Left ventricle myocardium superior (tissue), 1 donor: ENCODE measurements around the gene PRSS57. TPM values are rescaled to one million over a fixed set of nuclear protein-coding genes. Genes with fewer than 3 reads are reported as not detected.
A peak's percentile ranks its signal among the peaks of the same experiment; 100 is the strongest.

ENCODE experiments used
- ATAC-seq: fragments of 200-7000 bp; cut with Tn5 transposase; one replicate; pipeline ENCODE4 v1.9.1; 2020; ENCODE audit warnings: mild to moderate bottlenecking, moderate library complexity
- DNase-seq: peaks from one replicate; pipeline ENCODE4 v3.0.0-alpha.2; 2020
- intact Hi-C: fragments of 100-400 bp; cut with micrococcal nuclease; formaldehyde crosslinking; loops from one replicate; pipeline ENCODE4 v1.11.0; 2022
- total RNA-seq: library from RNA; stranded (reverse); fragmentation: NEBNext Ultra II Directional; extraction: Animal tissue kit (Norgen Biotek cat#: 25700); gene quantifications from one replicate; pipeline ENCODE4 v1.2.1, GENCODE V29; 2021
- donor health status: DM: no; HTN: yes; CAD: no; lungs with severe emphysema.

Gene PRSS57
- total RNA-seq, 1 donor from 2014 or later: not detected

DNA sequence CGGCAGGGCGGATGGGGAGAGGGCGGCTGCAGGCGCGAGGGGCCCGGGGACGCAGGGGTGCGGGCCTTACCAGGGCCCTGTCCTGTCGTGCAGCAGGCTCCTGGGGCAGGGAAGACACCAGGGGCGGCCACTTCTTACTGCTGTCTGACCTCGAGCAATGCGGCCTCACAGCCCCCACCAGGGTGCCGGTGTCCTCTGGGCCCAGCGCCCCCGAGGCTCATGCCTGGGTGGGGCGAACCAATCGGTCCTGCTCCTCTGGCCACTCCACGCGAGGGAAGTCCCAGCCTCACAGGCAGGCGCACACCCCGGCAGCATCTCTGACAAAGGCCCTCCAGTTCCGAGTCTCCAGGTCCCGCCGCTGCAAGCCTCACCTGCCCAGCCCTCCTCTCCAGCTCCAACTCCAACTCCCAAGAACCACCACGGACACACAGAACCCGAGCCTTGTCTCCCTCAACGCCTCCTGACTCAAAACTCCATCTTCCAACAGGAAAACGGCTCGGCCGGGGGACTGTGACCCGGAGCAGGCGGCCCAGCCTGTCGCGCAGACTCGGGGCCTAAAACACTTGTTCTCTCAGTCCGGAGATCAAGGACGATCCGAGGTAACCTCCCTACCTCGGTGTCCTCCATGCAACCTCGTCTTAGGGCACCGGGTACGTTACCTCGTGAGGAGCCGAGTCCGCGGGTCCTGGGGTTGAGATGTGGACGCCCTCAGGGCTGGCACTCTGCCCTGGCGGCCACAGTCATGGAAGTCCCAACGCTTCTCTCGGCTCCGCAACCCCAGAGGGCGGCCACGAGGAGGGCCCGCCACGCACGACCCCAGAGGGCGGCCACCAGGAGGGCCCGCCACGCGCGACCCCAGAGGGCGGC, 49.1 kb downstream of the PRSS57 start:
- DNase-seq (no peak), ATAC-seq (no peak)
- intact Hi-C loops: no loop called here

DNA sequence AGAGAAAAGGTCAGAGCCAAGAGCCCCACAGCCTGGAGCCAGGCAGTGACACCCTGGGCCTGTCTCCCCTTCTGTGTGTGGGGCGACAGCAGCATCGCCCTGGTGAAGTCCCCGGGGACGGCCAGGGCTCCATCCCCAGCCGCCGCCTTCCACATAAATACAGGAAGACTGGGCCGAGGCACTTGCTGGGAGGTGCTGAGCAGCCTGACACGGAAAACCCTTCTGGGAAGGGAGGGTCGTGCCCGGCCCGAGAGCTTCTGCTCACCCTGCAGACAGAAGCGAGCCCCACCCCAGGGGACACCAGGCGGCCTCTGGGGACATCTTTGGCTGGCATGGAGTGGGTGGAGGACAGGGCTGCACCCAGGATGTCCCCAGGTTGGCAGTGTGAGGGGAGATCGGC, 50.5 kb downstream of the PRSS57 start:
- DNase-seq (no peak), ATAC-seq (no peak)
- intact Hi-C loops: no loop called here

DNA sequence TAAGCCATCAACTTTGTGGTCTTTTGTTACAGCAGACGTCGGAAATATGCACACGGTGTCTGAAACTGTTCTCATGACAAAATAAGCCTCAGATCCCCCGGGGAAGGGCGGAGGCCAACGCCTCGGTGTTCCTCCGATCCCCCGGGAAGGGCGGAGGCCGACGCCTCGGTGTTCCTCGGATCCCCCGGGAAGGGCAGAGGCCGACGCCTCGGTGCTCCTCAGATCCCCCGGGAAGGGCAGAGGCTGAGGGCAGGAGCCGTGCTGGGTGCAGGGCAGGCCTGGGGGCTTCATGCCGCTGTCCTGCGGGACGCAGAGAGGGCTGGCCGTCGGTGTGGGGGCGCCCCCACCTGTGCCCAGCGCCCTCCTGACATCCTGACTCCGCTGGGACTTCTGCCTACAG, 50.9 kb downstream of the PRSS57 start:
- ATAC-seq (no peak), DNase-seq (no peak)
- intact Hi-C loops: no loop called here

DNA sequence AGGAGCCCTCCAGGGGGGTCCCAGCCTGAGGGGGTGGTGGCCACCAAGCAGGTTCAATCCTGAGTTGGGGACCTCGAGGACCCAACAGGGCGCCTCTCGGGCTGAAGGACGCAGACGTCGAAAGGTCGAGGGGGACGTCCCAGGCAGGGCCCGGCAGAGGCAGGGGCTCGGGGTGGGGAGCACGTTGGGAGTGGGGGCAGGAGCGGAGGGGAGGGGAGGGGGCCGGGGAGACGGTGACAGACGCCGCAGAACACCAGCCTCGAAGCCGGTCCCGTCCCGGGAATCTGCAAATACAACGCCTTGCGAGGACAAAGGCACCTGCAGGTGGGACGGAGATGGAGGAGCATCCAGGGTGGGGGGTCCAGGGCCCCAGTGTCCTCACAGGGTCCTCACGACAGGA, 51.5 kb downstream of the PRSS57 start:
- DNase-seq: no peak
- ATAC-seq: no peak
- intact Hi-C loops: no loop called here

DNA sequence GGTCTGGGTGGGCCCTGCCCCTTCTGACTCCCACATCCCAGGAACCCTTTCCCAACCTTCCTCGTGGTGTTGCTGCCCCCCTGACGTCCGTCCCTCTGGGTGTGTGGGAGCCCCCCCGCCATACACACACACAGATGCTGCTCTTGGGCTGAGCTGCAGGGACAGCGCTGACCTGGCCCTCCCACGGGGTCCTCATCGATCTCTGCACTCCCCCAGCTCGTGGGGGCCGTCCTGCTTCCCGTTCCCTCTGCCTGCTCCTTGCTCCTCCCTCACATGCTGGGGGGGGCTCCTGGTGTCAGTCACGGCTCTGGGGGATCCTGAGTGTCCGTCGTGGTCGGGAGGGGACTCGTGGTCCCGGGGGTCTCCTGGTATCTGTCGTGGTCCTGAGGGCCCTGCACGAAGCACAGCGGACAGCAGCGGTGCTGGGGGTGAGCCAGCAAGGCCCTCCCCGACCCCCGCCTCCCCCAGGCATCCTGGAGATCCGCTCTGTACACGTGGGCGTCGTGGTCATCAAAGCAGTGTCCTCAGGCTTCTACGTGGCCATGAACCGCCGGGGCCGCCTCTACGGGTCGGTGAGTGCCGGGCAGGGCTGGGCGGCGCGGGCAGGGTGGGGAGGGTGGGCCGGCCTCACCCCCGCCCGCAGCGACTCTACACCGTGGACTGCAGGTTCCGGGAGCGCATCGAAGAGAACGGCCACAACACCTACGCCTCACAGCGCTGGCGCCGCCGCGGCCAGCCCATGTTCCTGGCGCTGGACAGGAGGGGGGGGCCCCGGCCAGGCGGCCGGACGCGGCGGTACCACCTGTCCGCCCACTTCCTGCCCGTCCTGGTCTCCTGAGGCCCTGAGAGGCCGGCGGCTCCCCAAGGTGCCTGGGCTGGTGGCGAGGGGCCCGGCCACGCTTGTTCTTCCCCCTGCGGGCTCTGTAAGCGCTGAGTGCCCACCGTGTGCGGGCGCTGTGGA, 52.2 kb downstream of the PRSS57 start:
- DNase-seq (no peak), ATAC-seq (no peak)
- intact Hi-C loops: no loop called here

DNA sequence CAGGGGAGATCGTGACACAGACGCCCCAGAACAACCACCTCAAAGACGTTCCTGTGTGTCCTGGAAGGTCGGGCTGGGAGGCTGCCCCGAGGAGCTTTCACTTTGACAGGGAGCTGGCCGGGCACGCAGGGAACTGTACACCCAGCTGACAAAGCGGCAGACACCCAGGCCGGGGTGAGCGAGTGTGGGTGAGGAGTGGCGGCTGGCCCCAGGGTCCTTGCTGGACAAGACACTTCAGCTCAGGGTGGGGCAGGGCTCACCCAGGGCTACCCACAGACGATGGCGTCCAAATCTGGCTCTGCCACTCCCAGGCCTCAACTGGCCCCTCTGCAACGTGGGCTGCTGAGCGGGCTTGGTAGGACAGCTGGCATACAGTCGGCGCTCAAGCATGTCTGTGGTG, 53.5 kb downstream of the PRSS57 start:
- ATAC-seq (no peak), DNase-seq (no peak)
- intact Hi-C loops: no loop called here

DNA sequence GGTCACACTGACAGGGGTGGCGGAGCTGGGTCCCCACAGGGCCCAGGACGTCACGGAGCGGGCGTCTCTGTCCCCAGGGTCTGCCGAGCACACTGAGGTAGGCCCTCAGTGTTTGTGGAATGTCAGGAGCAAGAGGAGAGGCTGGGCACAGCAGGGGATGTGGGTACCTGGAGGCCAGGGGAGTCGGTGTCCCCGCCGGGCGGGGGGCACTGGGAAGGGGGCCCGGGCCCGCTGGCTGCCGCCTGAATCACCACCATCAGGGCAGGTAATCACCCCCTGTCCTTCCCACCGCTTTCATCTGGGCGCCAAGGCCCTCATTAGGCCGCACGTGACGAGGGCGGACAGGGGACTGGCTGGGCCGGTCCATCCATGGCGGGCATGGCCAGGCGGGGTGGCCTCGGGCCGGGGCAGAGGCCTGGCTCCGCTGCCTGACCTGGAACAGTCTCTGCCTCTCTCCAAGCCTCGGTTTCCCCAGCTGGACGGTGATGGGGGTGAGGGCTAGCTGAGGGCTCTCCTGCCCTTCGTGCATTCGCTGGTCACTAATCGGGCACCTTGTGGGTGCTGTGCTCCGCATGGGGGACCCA, 54.6 kb downstream of the PRSS57 start:
- intact Hi-C loops: no loop called here
- no peak for DNase-seq
- ATAC-seq: no peak

DNA sequence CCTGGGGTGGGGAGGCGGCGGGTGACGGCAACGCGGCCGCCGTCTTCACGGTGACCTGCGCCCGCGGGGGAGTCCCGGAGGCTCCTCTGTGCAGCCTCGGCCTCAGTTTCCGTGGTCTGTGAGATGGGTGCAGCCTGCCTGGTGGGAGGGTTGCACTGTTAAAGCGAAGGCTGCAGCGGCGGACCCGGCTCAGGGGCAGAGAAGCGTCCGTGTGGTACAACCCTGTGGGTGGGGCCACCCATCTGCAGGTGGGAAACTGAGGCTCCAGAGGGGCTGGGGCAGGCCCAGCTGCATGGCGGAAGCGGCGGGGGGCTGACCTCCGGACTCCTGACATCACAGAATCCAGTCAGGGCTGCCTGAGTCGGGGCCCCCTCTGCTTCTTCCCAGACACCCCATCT, 55.1 kb downstream of the PRSS57 start:
- intact Hi-C loops: no loop called here
- no peak for ATAC-seq
- no peak for DNase-seq

DNA sequence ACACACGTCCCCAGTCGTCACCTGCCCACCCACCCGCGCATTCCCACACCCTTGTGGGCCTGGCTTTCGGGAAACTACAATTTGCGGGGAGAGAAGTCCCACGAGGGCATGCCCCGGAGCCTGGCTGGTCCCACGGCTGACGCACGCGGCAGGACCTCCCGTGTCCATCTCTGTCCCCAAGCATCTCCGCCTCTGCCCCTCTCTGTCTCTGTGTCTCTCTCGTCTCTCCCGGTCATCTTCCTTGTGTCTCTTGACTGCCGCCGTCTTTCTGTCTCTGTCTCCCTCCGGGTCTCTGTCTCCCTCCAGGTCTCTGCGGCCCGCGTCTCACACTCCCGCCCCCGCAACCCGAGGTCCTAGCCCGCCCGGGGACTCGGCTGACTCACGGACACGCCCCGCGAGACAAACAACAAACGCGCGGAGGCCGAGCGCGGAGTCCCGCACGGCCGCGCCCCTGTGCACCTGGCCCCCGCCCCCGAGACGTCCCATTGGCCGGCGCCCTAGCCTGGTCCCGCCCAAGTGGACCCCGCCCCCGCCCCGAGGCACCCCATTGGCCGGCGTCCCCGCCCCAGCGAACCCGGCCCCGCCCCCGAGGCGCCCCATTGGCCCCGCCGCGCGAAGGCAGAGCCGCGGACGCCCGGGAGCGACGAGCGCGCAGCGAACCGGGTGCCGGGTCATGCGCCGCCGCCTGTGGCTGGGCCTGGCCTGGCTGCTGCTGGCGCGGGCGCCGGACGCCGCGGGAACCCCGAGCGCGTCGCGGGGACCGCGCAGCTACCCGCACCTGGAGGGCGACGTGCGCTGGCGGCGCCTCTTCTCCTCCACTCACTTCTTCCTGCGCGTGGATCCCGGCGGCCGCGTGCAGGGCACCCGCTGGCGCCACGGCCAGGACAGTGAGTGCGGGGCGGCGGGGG, 55.7 kb downstream of the PRSS57 start, which contains the start of gene FGF22:
TSS of gene FGF22 (plus strand) at position 627 of the 908 bp plus-strand sequence. CDS start at position 674, 47 bp downstream.
- ATAC-seq (peak; percentile 94), DNase-seq (peak; percentile 97)
- intact Hi-C loops: no loop called here

DNA sequence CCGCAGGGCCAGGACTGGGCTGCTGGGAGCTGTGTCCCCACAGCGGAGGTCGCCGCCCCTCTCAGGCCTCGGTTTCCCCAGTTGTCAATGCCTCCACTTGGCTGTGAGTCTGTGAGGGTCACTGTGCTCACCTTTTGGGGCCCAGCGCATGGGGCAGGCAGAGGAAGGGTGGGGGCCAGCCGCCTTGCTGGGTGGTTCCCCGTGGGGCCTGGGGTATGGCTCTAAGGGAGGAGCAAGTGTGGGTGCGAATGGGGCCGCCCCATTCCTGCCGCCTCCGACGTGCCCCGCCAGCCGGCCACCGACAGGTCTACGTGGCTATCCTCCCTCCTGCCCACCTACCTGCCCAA, 56.4 kb downstream of the PRSS57 start:
- DNase-seq: no peak
- intact Hi-C loops: no loop called here
- no peak for ATAC-seq

Other genes with a start within 250 kb of the PRSS57 start
- gene SHC2, start 234.4 kb downstream of the PRSS57 start, total RNA-seq: 11.0 TPM
- 0.37 TPM for gene MADCAM1, start 199.0 kb downstream of the PRSS57 start, total RNA-seq
- gene TPGS1, start 188.0 kb downstream of the PRSS57 start, total RNA-seq: 10.5 TPM
- gene CDC34, start 163.7 kb downstream of the PRSS57 start, total RNA-seq: 110 TPM
- 0.37 TPM for gene GZMM, start 151.4 kb downstream of the PRSS57 start, total RNA-seq
- gene BSG, start 122.9 kb downstream of the PRSS57 start, total RNA-seq: 1,923 TPM
- gene HCN2, start 105.6 kb downstream of the PRSS57 start, total RNA-seq: 14.3 TPM
- gene POLRMT, start 61.9 kb downstream of the PRSS57 start, total RNA-seq: 55.5 TPM
- gene FGF22, start 55.6 kb downstream of the PRSS57 start, total RNA-seq: not detected
- gene RNF126, start 32.2 kb downstream of the PRSS57 start, total RNA-seq: 24.4 TPM
- 24.6 TPM for gene FSTL3, start 19.1 kb downstream of the PRSS57 start, total RNA-seq
- gene PALM, start 13.5 kb upstream of the PRSS57 start, total RNA-seq: 30.1 TPM
- not detected for gene MISP, start 55.7 kb upstream of the PRSS57 start, total RNA-seq
- 58.1 TPM for gene PTBP1, start 102.0 kb upstream of the PRSS57 start, total RNA-seq
- gene PLPPR3, start 126.5 kb upstream of the PRSS57 start, total RNA-seq: not detected
- gene AZU1, start 132.4 kb upstream of the PRSS57 start, total RNA-seq: not detected
- not detected for gene PRTN3, start 145.5 kb upstream of the PRSS57 start, total RNA-seq
- gene ELANE, start 156.9 kb upstream of the PRSS57 start, total RNA-seq: 1.5 TPM
- gene CFD, start 164.2 kb upstream of the PRSS57 start, total RNA-seq: 252 TPM
- gene MED16, start 197.7 kb upstream of the PRSS57 start, total RNA-seq: 23.7 TPM
- not detected for gene RNU6-9, start 198.0 kb upstream of the PRSS57 start, total RNA-seq
- 20.0 TPM for gene R3HDM4, start 217.8 kb upstream of the PRSS57 start, total RNA-seq
- not detected for gene KISS1R, start 221.9 kb upstream of the PRSS57 start, total RNA-seq
- gene ARID3A, start 230.6 kb upstream of the PRSS57 start, total RNA-seq: 5.7 TPM